ENCODE measurements around the gene EPB41L2.

DNA sequence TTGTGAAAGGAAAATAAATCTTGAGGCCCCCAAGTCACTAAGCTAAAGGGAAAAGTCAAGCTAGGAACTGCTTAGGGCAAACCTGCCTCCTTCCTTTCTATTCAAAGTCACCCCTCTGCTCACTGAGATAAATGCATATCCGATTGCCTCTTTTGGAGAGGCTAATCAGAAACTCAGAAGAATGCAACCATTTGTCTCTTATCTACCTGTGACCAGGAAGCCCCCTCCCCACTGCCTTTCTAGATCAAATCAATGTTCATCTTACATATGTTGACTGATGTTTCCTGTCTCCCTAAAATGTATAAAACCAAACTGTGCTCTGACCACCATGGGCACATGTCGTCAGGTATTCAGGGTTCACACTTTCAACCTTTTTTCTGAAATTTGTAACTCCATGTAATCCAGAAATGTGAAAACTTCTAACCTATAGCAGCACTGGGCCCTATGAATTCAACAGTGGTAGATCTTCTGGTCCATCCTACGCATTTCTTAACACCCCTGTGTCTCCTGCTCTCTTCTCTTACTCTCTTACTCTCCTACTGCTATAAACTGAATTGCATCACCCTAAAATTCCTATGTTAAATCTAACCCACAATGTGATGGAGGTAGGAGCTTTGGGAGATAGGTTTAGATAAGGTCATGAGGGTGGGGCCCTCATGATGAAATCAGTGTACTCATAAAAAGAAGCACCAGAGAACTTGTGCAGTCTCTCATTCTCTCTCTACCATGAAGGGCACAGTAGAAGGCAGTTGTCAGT, 89.3 kb downstream of the EPB41L2 start:
- TF ChIP-seq, protein P1, sequence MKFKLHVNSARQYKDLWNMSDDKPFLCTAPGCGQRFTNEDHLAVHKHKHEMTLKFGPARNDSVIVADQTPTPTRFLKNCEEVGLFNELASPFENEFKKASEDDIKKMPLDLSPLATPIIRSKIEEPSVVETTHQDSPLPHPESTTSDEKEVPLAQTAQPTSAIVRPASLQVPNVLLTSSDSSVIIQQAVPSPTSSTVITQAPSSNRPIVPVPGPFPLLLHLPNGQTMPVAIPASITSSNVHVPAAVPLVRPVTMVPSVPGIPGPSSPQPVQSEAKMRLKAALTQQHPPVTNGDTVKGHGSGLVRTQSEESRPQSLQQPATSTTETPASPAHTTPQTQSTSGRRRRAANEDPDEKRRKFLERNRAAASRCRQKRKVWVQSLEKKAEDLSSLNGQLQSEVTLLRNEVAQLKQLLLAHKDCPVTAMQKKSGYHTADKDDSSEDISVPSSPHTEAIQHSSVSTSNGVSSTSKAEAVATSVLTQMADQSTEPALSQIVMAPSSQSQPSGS (CRISPR knock-in tag; IDR thresholded peaks at IDR 0.05; ENCODE audit: borderline replicate concordance, low read depth): no peak
- TF ChIP-seq, protein P2, sequence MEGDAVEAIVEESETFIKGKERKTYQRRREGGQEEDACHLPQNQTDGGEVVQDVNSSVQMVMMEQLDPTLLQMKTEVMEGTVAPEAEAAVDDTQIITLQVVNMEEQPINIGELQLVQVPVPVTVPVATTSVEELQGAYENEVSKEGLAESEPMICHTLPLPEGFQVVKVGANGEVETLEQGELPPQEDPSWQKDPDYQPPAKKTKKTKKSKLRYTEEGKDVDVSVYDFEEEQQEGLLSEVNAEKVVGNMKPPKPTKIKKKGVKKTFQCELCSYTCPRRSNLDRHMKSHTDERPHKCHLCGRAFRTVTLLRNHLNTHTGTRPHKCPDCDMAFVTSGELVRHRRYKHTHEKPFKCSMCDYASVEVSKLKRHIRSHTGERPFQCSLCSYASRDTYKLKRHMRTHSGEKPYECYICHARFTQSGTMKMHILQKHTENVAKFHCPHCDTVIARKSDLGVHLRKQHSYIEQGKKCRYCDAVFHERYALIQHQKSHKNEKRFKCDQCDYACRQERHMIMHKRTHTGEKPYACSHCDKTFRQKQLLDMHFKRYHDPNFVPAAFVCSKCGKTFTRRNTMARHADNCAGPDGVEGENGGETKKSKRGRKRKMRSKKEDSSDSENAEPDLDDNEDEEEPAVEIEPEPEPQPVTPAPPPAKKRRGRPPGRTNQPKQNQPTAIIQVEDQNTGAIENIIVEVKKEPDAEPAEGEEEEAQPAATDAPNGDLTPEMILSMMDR (IDR thresholded peaks at IDR 0.05): no peak
- no peak for TF ChIP-seq FOXJ3 (CRISPR knock-in tag; IDR thresholded peaks at IDR 0.05; ENCODE audit: borderline replicate concordance)
- TF ChIP-seq NR2C2 (CRISPR knock-in tag; IDR thresholded peaks at IDR 0.05): no peak
- no peak for TF ChIP-seq ELF4 (CRISPR knock-in tag; IDR thresholded peaks at IDR 0.05; ENCODE audit: low read depth)
- TF ChIP-seq, protein P3, sequence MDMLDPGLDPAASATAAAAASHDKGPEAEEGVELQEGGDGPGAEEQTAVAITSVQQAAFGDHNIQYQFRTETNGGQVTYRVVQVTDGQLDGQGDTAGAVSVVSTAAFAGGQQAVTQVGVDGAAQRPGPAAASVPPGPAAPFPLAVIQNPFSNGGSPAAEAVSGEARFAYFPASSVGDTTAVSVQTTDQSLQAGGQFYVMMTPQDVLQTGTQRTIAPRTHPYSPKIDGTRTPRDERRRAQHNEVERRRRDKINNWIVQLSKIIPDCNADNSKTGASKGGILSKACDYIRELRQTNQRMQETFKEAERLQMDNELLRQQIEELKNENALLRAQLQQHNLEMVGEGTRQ (CRISPR knock-in tag; IDR thresholded peaks at IDR 0.05): no peak
- TF ChIP-seq FOXP1 (CRISPR knock-in tag; IDR thresholded peaks at IDR 0.05; ENCODE audit: borderline replicate concordance): no peak
- TF ChIP-seq, protein P4, sequence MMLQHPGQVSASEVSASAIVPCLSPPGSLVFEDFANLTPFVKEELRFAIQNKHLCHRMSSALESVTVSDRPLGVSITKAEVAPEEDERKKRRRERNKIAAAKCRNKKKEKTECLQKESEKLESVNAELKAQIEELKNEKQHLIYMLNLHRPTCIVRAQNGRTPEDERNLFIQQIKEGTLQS (CRISPR knock-in tag; conservative IDR thresholded peaks at IDR 0.05): no peak
- TF ChIP-seq CREM (CRISPR knock-in tag; IDR thresholded peaks at IDR 0.05): no peak
- TF ChIP-seq, protein P5, sequence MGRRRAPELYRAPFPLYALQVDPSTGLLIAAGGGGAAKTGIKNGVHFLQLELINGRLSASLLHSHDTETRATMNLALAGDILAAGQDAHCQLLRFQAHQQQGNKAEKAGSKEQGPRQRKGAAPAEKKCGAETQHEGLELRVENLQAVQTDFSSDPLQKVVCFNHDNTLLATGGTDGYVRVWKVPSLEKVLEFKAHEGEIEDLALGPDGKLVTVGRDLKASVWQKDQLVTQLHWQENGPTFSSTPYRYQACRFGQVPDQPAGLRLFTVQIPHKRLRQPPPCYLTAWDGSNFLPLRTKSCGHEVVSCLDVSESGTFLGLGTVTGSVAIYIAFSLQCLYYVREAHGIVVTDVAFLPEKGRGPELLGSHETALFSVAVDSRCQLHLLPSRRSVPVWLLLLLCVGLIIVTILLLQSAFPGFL (CRISPR knock-in tag; IDR thresholded peaks at IDR 0.05; ENCODE audit: borderline replicate concordance): no peak
